SIG-M5 (cell line): Measurements from ENCODE around the gene MORF4L1.
"Not testable (repeated sequence)": the region's sequence is repeated elsewhere in the genome, so short reads cannot be mapped to it uniquely, and the experiment has no call there.

Source experiments
- DNase-seq: peaks from one replicate; lab custom pipeline; 2025; lab: John Stamatoyannopoulos, UW

MORF4L1 gene

DNA sequence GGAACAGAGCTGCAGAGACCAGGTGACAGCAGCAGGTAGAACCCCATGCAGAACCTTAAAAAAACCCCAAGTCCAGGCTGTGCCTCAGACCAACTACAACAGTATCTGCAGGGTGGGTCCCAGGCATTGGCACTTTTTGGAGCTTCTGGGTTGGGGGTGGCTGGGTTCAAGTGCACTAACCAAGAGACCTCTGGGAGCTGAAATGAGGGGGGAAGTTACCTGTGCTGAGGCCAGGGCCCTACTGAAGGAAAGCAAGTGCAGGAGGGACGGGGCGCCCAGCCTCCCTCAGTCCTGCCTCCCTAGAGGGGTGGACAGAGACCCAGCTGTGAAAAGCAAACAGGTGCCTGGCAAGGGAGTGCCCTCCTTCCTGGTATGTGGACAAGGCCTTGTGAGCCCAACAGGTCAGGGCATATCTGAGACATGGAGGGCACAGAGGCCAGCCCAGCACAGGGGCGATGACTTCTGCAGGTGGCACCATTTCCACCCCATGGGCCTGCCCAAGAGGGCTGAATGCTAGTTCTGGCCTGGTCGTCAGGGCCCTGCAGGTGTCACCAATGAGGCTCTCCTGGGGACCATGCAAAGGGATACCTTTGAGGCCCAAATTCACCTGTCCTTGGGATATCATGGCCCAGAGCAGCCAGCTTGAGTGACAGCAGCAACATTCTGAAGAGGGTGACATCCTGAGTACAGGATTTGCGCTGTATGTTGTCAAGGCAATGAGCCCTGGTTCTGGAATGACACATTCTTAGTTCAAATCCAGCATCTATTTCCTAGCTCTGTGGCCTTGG, 53.5 kb downstream of the MORF4L1 start:
- DNase-seq: no peak

DNA sequence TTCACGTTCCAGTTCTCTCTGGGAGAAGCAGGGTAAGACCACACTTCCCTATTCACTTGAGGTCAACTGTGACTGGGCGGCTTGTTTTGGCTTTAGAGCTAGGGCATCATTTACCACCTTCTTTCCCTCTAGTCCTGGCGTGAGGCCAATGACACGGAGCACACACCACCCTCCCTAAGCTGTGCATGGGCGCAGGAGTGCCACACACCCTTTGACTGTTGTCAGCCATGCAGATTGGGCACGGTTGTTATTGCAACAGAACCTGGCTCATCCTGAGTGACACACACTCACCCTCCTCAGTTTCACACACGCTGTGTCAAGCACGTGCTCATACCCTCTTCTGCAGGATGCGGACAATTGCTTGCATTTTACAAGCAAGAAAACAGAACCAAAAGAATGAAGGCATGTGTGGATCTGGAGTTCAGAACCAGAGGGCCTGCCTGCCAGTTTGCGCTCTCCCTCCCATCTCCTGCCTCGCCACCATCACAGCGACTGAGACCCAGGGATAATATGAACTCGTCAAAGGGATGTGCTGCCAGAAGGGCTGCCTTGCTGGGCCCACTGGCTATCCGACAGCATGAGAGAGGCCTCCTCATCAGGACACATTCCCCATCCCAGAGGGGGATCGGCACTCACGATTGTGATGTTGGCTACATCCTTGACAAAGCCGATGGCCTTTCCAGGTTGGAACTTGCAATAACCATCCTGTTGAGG, 54.5 kb downstream of the MORF4L1 start:
- DNase-seq: no peak

GRCh38 chr15:78928176-78928575, 55.5 kb downstream of the MORF4L1 start:
- DNase-seq: not testable (repeated sequence)

- DNase-seq: no peak
Observed at GRCh38 chr15:78928616-78929093, 56.0 kb downstream of the MORF4L1 start.

GRCh38 chr15:78929536-78930264, 57.0 kb downstream of the MORF4L1 start:
- no peak for DNase-seq

GRCh38 chr15:78930577-78931388, 58.1 kb downstream of the MORF4L1 start:
- no peak for DNase-seq

- DNase-seq: no peak
Observed at GRCh38 chr15:78931439-78932257, 59.0 kb downstream of the MORF4L1 start.

- no peak for DNase-seq
Observed at GRCh38 chr15:78932258-78932808, 59.6 kb downstream of the MORF4L1 start.

GRCh38 chr15:78933187-78933822, 60.6 kb downstream of the MORF4L1 start:
- DNase-seq: no peak

DNA sequence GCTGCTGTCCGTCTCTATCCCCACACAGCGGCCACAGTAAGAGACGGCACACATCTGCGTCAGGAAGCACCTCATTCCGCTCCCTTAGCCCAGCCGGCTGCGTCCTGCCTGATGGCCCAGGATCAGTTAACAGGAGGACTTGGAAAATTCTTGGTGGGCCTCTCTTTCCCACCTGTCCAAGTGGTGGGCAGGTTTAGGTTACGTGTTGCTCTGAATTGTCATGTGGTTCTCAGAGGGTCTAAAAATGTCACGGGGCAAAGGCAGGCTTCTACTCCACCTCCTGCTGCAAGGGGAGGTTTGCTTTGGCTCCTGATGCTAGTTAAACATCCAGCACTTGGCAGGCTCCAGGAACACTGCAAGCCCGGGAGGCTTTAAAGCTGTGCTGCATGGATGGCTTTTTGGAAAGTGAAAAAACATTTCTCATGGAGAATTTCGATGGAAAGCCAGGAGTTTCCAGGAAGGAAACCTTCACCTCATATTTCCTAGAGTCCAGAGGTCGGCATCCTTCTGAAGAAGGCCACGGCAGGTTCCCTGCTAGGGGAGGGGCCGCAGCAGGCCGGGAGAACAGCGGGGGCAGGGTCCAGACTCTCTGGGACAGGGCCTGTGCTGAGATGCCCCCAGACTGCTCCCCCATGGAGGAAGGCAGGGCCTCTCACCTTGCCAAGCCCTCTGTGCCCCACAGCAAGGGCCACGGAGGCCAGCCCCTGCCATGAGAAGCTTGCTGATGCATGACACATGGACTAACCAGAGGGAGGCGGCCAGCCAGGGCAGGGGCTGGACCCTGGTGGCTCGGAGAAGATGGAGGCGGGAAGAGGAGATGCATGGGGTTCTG, 61.3 kb downstream of the MORF4L1 start:
- no peak for DNase-seq

- DNase-seq: no peak
Observed at GRCh38 chr15:78934655-78935023, 61.9 kb downstream of the MORF4L1 start.

GRCh38 chr15:78937132-78937739, 64.5 kb downstream of the MORF4L1 start:
- DNase-seq: no peak

GRCh38 chr15:78938658-78939488, 66.2 kb downstream of the MORF4L1 start:
- no peak for DNase-seq

DNA sequence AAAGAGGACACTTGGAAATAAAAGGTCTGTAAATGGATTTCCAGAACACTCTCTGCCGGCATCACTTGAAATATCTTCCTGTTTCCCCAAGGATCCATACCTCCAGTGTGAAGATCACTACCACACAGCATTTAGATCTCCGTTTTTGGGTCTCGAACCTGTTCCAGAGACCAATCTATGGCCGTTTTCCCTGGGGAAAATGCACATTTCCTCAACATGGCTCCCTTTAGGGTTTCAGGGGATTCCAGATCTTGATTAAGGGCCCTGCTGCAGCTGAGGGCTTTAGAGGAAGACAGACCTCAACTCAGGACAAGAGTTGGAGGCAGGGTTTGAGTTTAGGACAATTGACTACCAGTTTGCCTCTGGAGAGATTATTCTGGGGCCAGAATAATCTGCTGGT, 70.1 kb downstream of the MORF4L1 start:
- no peak for DNase-seq

- DNase-seq: no peak
Observed at GRCh38 chr15:78943692-78944091, 71.0 kb downstream of the MORF4L1 start.

DNA sequence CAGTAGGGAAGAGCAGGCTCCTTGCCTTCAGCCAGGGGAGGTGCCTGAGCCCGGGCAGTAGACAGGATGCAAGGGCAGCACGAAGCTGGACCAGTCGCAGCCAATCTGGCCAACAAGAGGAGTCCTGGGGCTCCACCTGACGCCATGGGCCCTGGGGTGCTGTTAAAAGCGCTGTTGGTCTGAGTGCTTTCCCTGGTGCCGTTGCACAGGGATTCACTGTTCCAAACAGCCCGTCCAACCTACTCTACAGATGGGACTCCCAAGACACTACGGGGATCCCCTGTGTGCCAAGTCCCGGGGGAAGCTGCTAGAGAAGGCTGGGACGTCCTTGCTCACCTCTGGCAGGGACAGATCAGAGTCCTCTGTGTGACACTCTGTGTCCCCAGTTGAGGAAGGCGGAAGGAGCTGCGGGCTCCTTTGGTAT, 71.5 kb downstream of the MORF4L1 start:
- no peak for DNase-seq

DNA sequence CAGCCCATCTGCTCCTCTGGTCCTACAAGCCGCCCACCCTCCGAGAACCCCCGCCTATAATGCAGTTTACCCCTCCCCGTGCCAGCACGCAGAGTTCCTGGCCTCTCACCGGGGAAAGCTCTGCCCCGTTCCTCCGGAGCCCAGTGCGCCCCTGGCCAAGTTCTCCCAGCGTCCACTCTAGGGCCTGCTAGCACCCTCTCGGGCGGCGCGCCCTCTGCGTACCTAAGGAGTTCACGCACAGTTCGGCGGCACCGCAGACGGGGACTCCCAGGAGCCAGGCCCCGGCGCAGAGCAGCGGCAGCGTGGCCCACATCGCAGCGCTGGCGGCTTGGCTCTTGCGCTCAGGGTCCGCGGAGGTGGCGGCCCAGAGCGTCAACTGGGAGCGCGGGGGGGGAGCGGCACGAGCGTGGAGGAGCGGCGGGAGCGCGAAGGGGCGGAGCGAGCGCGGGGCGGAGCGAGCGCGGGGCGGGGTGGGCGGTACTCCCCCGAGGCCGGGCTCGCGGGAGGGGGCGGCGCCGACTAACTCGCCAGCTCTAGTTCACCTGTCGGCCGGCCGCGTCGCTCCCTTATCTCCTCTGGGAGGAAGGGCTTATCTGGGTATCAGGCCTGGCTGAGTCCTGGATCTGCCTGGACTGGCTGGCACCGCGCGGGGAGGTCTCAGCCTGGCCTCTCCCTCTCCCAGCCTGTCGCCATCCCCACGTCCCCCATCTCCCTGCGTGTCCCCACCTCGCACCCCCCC, 72.1 kb downstream of the MORF4L1 start, which contains the start of gene CTSH:
CTSH (minus strand) TSS at position 378 of the 739 bp plus-strand sequence; CDS start at position 313, 65 bp downstream.
- no peak for DNase-seq
